Neural progenitor cell (in vitro differentiated cells): Measurements from ENCODE around the gene ASPA.
"Not testable (repeated sequence)": the region's sequence is repeated elsewhere in the genome, so short reads cannot be mapped to it uniquely, and the experiment has no call there.

ENCODE experiments used
- EZH2 ChIP-seq: fragments of 200-600 bp; sonication (generic); IDR thresholded peaks from 2 replicates; pipeline ENCODE4 v1.6.1; 2017; ENCODE audit warnings: antibody characterized with exemption, mild to moderate bottlenecking, moderate library complexity
- TF ChIP-seq, protein P1 (sequence below): fragments of 200-600 bp; sonication (generic); IDR thresholded peaks from 2 replicates; pipeline ENCODE4 v1.5.1; 2017; ENCODE audit warnings: antibody characterized with exemption, mild to moderate bottlenecking

DNA sequence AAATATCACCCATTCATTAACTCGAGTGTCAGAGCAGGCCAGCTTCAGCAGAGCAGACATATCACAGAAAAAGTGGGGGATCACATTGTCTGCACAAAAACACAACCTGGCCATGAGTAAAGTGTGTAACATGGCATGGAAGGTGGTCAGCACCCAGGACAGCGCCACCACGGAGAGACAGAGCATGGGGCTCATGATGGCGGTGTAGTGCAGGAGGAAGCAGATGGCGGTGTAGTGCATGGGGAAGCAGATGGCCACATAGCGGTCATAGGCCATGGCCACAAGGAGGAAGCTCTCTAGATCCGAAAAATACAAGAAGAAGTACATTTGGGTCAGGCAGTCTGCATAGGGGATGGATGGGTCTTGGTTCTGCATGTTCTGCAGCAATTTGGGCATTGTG is 42.6 kb upstream of the ASPA start:
- TF ChIP-seq, protein P1, sequence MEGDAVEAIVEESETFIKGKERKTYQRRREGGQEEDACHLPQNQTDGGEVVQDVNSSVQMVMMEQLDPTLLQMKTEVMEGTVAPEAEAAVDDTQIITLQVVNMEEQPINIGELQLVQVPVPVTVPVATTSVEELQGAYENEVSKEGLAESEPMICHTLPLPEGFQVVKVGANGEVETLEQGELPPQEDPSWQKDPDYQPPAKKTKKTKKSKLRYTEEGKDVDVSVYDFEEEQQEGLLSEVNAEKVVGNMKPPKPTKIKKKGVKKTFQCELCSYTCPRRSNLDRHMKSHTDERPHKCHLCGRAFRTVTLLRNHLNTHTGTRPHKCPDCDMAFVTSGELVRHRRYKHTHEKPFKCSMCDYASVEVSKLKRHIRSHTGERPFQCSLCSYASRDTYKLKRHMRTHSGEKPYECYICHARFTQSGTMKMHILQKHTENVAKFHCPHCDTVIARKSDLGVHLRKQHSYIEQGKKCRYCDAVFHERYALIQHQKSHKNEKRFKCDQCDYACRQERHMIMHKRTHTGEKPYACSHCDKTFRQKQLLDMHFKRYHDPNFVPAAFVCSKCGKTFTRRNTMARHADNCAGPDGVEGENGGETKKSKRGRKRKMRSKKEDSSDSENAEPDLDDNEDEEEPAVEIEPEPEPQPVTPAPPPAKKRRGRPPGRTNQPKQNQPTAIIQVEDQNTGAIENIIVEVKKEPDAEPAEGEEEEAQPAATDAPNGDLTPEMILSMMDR, result not testable (repeated sequence)
- not testable (repeated sequence) for TF ChIP-seq EZH2
